ENCODE measurements around the gene FARS2. TPM values are rescaled to one million over a fixed set of nuclear protein-coding genes. Genes with fewer than 3 reads are reported as not detected.

Gene FARS2
- total RNA-seq, 1 donor from 2014 or later, result 27.4 TPM

GRCh38 chr6:5726976-5727718 lies 465.8 kb downstream of the FARS2 start:
- DNase-seq (ENCODE audit: low spot score), result no peak

GRCh38 chr6:5728351-5729079 lies 467.2 kb downstream of the FARS2 start:
- DNase-seq (ENCODE audit: low spot score), result no peak

- DNase-seq (ENCODE audit: low spot score), result no peak
Measured at GRCh38 chr6:5729080-5729434, 467.7 kb downstream of the FARS2 start.

GRCh38 chr6:5729813-5730517 lies 468.7 kb downstream of the FARS2 start:
- DNase-seq (ENCODE audit: low spot score), result no peak

GRCh38 chr6:5730585-5731263 lies 469.4 kb downstream of the FARS2 start:
- DNase-seq (ENCODE audit: low spot score), result no peak

GRCh38 chr6:5731435-5731834 lies 470.1 kb downstream of the FARS2 start:
- DNase-seq (ENCODE audit: low spot score), result no peak

GRCh38 chr6:5732496-5732895 lies 471.2 kb downstream of the FARS2 start:
- DNase-seq (ENCODE audit: low spot score), result no peak

GRCh38 chr6:5736016-5736738 lies 474.9 kb downstream of the FARS2 start:
- DNase-seq (ENCODE audit: low spot score), result no peak

- DNase-seq (ENCODE audit: low spot score), result no peak
Measured at GRCh38 chr6:5737460-5737859, 476.1 kb downstream of the FARS2 start.

- no peak for DNase-seq (ENCODE audit: low spot score)
Measured at GRCh38 chr6:5738211-5738610, 476.9 kb downstream of the FARS2 start.

GRCh38 chr6:5744497-5744896 lies 483.2 kb downstream of the FARS2 start:
- no peak for DNase-seq (ENCODE audit: low spot score)

- DNase-seq (ENCODE audit: low spot score), result no peak
Measured at GRCh38 chr6:5745081-5745480, 483.8 kb downstream of the FARS2 start.

- DNase-seq (ENCODE audit: low spot score), result no peak
Measured at GRCh38 chr6:5746053-5746758, 484.9 kb downstream of the FARS2 start.

- no peak for DNase-seq (ENCODE audit: low spot score)
Measured at GRCh38 chr6:5746759-5747130, 485.4 kb downstream of the FARS2 start.

GRCh38 chr6:5747379-5747778 lies 486.1 kb downstream of the FARS2 start:
- no peak for DNase-seq (ENCODE audit: low spot score)

GRCh38 chr6:5749016-5749650 lies 487.8 kb downstream of the FARS2 start:
- no peak for DNase-seq (ENCODE audit: low spot score)

GRCh38 chr6:5749651-5750215 lies 488.4 kb downstream of the FARS2 start:
- no peak for DNase-seq (ENCODE audit: low spot score)

GRCh38 chr6:5751525-5752390 lies 490.4 kb downstream of the FARS2 start:
- no peak for DNase-seq (ENCODE audit: low spot score)

- DNase-seq (ENCODE audit: low spot score), result no peak
Measured at GRCh38 chr6:5752391-5752680, 491.0 kb downstream of the FARS2 start.
